Transverse colon (tissue), 4 donors: ENCODE data around the gene BANP.

Experiments
- CTCF ChIP-seq, 5 experiments: fragments of 200-600 bp in 3 of 5; fragments of 450-650 bp in 2 of 5; sonication (generic) in 3 of 5; IDR thresholded peaks; 1 replicate in 2 of 5; 2 replicates in 3 of 5; pipeline ENCODE4 v1.5.1; 2016 to 2017; ENCODE audit warnings: antibody characterized with exemption in 5 of 5, inconsistent platforms in 3 of 5, mild to moderate bottlenecking in 2 of 5, moderate library complexity in 1 of 5
- POLR2A ChIP-seq: fragments of 450-650 bp; IDR thresholded peaks from one replicate; pipeline ENCODE4 v1.6.1; 2016; ENCODE audit warnings: antibody characterized with exemption, mild to moderate bottlenecking, moderate library complexity
- POLR2AphosphoS5 ChIP-seq, 3 donors: sonication (generic); formaldehyde crosslinking; IDR thresholded peaks; one replicate each; pipeline ENCODE4 v1.6.1; 2016; ENCODE audit warnings: antibody characterized with exemption in 3 of 3

GRCh38 chr16:87963400-87963799 lies 12.2 kb downstream of the BANP start:
- TF ChIP-seq CTCF (IDR thresholded peaks at IDR 0.05) (no peak), POLR2A (no peak), POLR2AphosphoS5 (IDR thresholded peaks at IDR 0.05) (no peak)
